Measurements from ENCODE around the gene MBLAC1.
A peak's percentile ranks its signal among the peaks of the same experiment; 100 is the strongest.

The MBLAC1 gene

GRCh38 chr7:100126931-100127865 is at the start of gene MBLAC1:
Gene MBLAC1, plus strand, starts transcription at chr7:100126967. Its CDS starts 429 bp downstream, at chr7:100127396.
- H3K27ac ChIP-seq (ENCODE audit: low read depth, low read length), result peak within 1 kb of the TSS; percentile 98
- no peaks in the 10 kb centered on the region for H3K27me3 ChIP-seq (ENCODE audit: control insufficient read depth in 1 of 2, insufficient read depth in 2 of 2, low read length in 2 of 2)
- peak within 1 kb of the TSS; percentile 93 for H3K9ac ChIP-seq (ENCODE audit: low read length)
- H3K9me3 ChIP-seq (ENCODE audit: low read length), result no peaks in the 10 kb centered on the region
- H3K36me3 ChIP-seq (ENCODE audit: insufficient read depth, low read length), result peaks cover 19% of the 10 kb centered on the region
- peaks cover 14% of the 10 kb centered on the region for H3K4me1 ChIP-seq (ENCODE audit: insufficient read depth, low read length)
- peak within 1 kb of the TSS; percentile 92 to 94 for H3K4me3 ChIP-seq (ENCODE audit: low read depth in 1 of 2, low read length in 2 of 2)

- Histone ChIP-seq H3K27ac (ENCODE audit: low read depth, low read length) (no peak overlapping the region), H3K36me3 (ENCODE audit: insufficient read depth, low read length) (peaks cover 56% of the 10 kb centered on the region)
Measured at GRCh38 chr7:100077205-100077604, 49.6 kb upstream of the MBLAC1 start.

GRCh38 chr7:100079024-100079560 is 47.7 kb upstream of the MBLAC1 start:
- Histone ChIP-seq H3K4me1 (ENCODE audit: insufficient read depth, low read length) (peaks cover 17% of the 10 kb centered on the region), H3K4me3 (ENCODE audit: low read depth in 1 of 2, low read length in 2 of 2) (no peak overlapping the region), H3K27ac (ENCODE audit: low read depth, low read length) (no peak overlapping the region), H3K27me3 (ENCODE audit: control insufficient read depth in 1 of 2, insufficient read depth in 2 of 2, low read length in 2 of 2) (no peaks in the 10 kb centered on the region), H3K9ac (ENCODE audit: low read length) (no peak overlapping the region), H3K9me3 (ENCODE audit: low read length) (no peaks in the 10 kb centered on the region), H3K36me3 (ENCODE audit: insufficient read depth, low read length) (peaks cover 37% of the 10 kb centered on the region)

More at GRCh38 chr7:100077205-100077604, 49.6 kb upstream of the MBLAC1 start:
- peaks cover 17% of the 10 kb centered on the region for H3K4me1 ChIP-seq (ENCODE audit: insufficient read depth, low read length)
- H3K4me3 ChIP-seq (ENCODE audit: low read depth in 1 of 2, low read length in 2 of 2), result no peak overlapping the region
- no peaks in the 10 kb centered on the region for H3K27me3 ChIP-seq (ENCODE audit: control insufficient read depth in 1 of 2, insufficient read depth in 2 of 2, low read length in 2 of 2)
- no peak overlapping the region for H3K9ac ChIP-seq (ENCODE audit: low read length)
- H3K9me3 ChIP-seq (ENCODE audit: low read length), result no peaks in the 10 kb centered on the region

GRCh38 chr7:100080907-100081534 is 45.7 kb upstream of the MBLAC1 start:
- Histone ChIP-seq H3K4me3 (ENCODE audit: low read depth in 1 of 2, low read length in 2 of 2) (peak overlapping the region; percentile 81 to 95), H3K27ac (ENCODE audit: low read depth, low read length) (peak overlapping the region; percentile 81), H3K36me3 (ENCODE audit: insufficient read depth, low read length) (peaks cover 18% of the 10 kb centered on the region), H3K9me3 (ENCODE audit: low read length) (no peaks in the 10 kb centered on the region), H3K4me1 (ENCODE audit: insufficient read depth, low read length) (peaks cover 23% of the 10 kb centered on the region), H3K9ac (ENCODE audit: low read length) (peak overlapping the region; percentile 89), H3K27me3 (ENCODE audit: control insufficient read depth in 1 of 2, insufficient read depth in 2 of 2, low read length in 2 of 2) (no peaks in the 10 kb centered on the region)

GRCh38 chr7:100081535-100082102 is 45.1 kb upstream of the MBLAC1 start, which contains the start of gene ZNF3:
Gene ZNF3, minus strand, starts transcription at chr7:100081723. Its CDS starts 4,366 bp downstream, at chr7:100077357.
- H3K9ac ChIP-seq (ENCODE audit: low read length), result peak within 1 kb of the TSS; percentile 89
- peaks cover 23% of the 10 kb centered on the region for H3K4me1 ChIP-seq (ENCODE audit: insufficient read depth, low read length)
- H3K27ac ChIP-seq (ENCODE audit: low read depth, low read length), result peak within 1 kb of the TSS; percentile 84
- peak within 1 kb of the TSS; percentile 81 to 95 for H3K4me3 ChIP-seq (ENCODE audit: low read depth in 1 of 2, low read length in 2 of 2)
- peaks cover 17% of the 10 kb centered on the region for H3K36me3 ChIP-seq (ENCODE audit: insufficient read depth, low read length)
- H3K27me3 ChIP-seq (ENCODE audit: control insufficient read depth in 1 of 2, insufficient read depth in 2 of 2, low read length in 2 of 2), result no peaks in the 10 kb centered on the region
- no peaks in the 10 kb centered on the region for H3K9me3 ChIP-seq (ENCODE audit: low read length)

- Histone ChIP-seq H3K27me3 (ENCODE audit: control insufficient read depth in 1 of 2, insufficient read depth in 2 of 2, low read length in 2 of 2) (no peaks in the 10 kb centered on the region), H3K27ac (ENCODE audit: low read depth, low read length) (no peak overlapping the region), H3K9me3 (ENCODE audit: low read length) (no peaks in the 10 kb centered on the region), H3K9ac (ENCODE audit: low read length) (no peak overlapping the region), H3K4me1 (ENCODE audit: insufficient read depth, low read length) (peaks cover 30% of the 10 kb centered on the region), H3K4me3 (ENCODE audit: low read depth in 1 of 2, low read length in 2 of 2) (no peak overlapping the region), H3K36me3 (ENCODE audit: insufficient read depth, low read length) (peaks cover 10% of the 10 kb centered on the region)
Measured at GRCh38 chr7:100082978-100083377, 43.8 kb upstream of the MBLAC1 start.

GRCh38 chr7:100085515-100085914 is 41.3 kb upstream of the MBLAC1 start:
- Histone ChIP-seq H3K27me3 (ENCODE audit: control insufficient read depth in 1 of 2, insufficient read depth in 2 of 2, low read length in 2 of 2) (no peaks in the 10 kb centered on the region), H3K4me3 (ENCODE audit: low read depth in 1 of 2, low read length in 2 of 2) (no peak overlapping the region), H3K9me3 (ENCODE audit: low read length) (no peaks in the 10 kb centered on the region), H3K27ac (ENCODE audit: low read depth, low read length) (no peak overlapping the region), H3K36me3 (ENCODE audit: insufficient read depth, low read length) (peaks cover 5% of the 10 kb centered on the region), H3K4me1 (ENCODE audit: insufficient read depth, low read length) (peaks cover 34% of the 10 kb centered on the region), H3K9ac (ENCODE audit: low read length) (no peak overlapping the region)

GRCh38 chr7:100087055-100087750 is 39.6 kb upstream of the MBLAC1 start:
- Histone ChIP-seq H3K9ac (ENCODE audit: low read length) (no peak overlapping the region), H3K4me1 (ENCODE audit: insufficient read depth, low read length) (peaks cover 29% of the 10 kb centered on the region), H3K36me3 (ENCODE audit: insufficient read depth, low read length) (peaks cover 22% of the 10 kb centered on the region), H3K4me3 (ENCODE audit: low read depth in 1 of 2, low read length in 2 of 2) (no peak overlapping the region), H3K9me3 (ENCODE audit: low read length) (no peaks in the 10 kb centered on the region), H3K27ac (ENCODE audit: low read depth, low read length) (peak overlapping the region; percentile 95), H3K27me3 (ENCODE audit: control insufficient read depth in 1 of 2, insufficient read depth in 2 of 2, low read length in 2 of 2) (no peaks in the 10 kb centered on the region)

GRCh38 chr7:100088095-100088620 is 38.6 kb upstream of the MBLAC1 start:
- H3K27ac ChIP-seq (ENCODE audit: low read depth, low read length), result peak overlapping the region; percentile 95
- H3K4me3 ChIP-seq (ENCODE audit: low read depth in 1 of 2, low read length in 2 of 2), result peak overlapping the region; percentile 67 to 94
- H3K9me3 ChIP-seq (ENCODE audit: low read length), result no peaks in the 10 kb centered on the region
- H3K9ac ChIP-seq (ENCODE audit: low read length), result peak overlapping the region; percentile 27
- peaks cover 29% of the 10 kb centered on the region for H3K4me1 ChIP-seq (ENCODE audit: insufficient read depth, low read length)
- H3K36me3 ChIP-seq (ENCODE audit: insufficient read depth, low read length), result peaks cover 31% of the 10 kb centered on the region
- H3K27me3 ChIP-seq (ENCODE audit: control insufficient read depth in 1 of 2, insufficient read depth in 2 of 2, low read length in 2 of 2), result no peaks in the 10 kb centered on the region

- peaks cover 38% of the 10 kb centered on the region for H3K36me3 ChIP-seq (ENCODE audit: insufficient read depth, low read length)
- H3K27me3 ChIP-seq (ENCODE audit: control insufficient read depth in 1 of 2, insufficient read depth in 2 of 2, low read length in 2 of 2), result no peaks in the 10 kb centered on the region
- peak within 1 kb of the TSS; percentile 95 for H3K27ac ChIP-seq (ENCODE audit: low read depth, low read length)
- no peaks in the 10 kb centered on the region for H3K9me3 ChIP-seq (ENCODE audit: low read length)
- H3K4me3 ChIP-seq (ENCODE audit: low read depth in 1 of 2, low read length in 2 of 2), result peak within 1 kb of the TSS; percentile 94 to 95
- H3K9ac ChIP-seq (ENCODE audit: low read length), result peak within 1 kb of the TSS; percentile 77
- H3K4me1 ChIP-seq (ENCODE audit: insufficient read depth, low read length), result peaks cover 29% of the 10 kb centered on the region
Measured at GRCh38 chr7:100088621-100089457, 37.9 kb upstream of the MBLAC1 start, which contains the start of gene COPS6. Gene COPS6, plus strand, starts transcription at chr7:100088969. Its CDS starts 22 bp downstream, at chr7:100088991.
